GM23248 (cell line): ENCODE data around the gene INO80.

Source experiments
- EZH2 ChIP-seq: fragments of 200-600 bp; sonication (generic); IDR thresholded peaks from 2 replicates; pipeline ENCODE4 v1.6.1; 2018; ENCODE audit warnings: antibody characterized with exemption, mild to moderate bottlenecking; ENCODE audit not compliant: insufficient read depth, poor library complexity, severe bottlenecking
- EZH2phosphoT487 ChIP-seq: fragments of 200-600 bp; sonication (generic); IDR thresholded peaks from 2 replicates; pipeline ENCODE4 v1.6.1; 2018; ENCODE audit warnings: antibody characterized with exemption, moderate library complexity, mild to moderate bottlenecking, low read depth; ENCODE audit not compliant: insufficient read depth

DNA sequence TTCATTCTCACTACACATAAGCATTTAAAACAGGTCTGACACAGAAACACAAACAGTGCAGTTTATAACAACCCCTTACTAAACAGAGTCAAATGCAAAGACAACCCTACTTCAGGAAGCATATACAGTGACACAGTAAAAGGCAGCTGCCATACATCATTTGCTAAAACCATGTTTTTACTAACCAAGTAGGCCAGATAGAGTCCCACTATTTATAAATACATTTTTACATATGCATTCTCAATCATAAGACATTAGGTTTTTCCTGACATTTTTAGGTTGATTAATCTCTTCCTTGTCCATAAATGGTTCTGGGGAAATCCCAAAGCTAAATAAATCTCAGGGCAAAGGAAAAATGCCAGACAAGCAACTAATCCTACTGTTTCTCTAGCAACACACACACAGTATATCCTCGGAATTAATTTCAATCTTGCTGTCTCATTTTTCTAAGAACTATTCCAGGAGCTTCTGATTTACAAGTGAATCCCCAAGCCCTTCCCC is 123.8 kb downstream of the INO80 start:
- TF ChIP-seq EZH2phosphoT487 (no peak), EZH2 (no peak)
